ENCODE measurements around the gene THNSL1.

DNA sequence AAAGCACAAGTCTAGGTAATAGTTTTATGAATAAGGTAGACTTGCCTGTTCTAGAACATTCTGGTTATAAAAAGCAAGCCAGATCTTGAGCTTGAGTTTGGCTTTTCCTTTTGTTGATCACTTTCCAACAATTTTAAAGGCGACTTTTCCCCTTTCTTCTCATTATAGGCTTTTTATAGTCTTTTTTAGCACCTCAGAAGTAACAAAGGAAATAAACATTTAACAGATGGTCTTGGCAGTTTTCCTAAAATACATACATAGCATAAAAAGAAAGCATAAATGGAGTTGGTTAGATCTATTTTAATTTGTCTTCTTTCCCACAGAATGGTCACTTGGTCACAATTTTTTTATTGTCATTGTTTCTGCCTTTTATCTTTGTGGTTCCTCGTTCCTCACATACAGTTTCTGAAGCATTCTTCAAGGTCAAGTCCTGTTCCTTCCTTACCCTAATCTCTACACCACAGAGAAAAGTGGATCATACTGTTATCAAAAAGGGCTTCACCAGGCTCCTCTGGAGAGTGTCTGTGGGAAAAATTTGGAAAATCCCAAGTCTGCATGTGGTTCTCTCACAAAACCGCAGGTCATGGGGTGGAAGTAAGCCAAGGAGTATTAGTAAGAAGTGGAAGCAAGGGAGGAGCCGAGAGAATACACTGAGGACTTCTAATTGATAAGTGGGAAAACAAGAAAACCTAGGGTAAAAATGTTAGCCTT lies 31.3 kb downstream of the THNSL1 start:
- TF ChIP-seq, protein P1, sequence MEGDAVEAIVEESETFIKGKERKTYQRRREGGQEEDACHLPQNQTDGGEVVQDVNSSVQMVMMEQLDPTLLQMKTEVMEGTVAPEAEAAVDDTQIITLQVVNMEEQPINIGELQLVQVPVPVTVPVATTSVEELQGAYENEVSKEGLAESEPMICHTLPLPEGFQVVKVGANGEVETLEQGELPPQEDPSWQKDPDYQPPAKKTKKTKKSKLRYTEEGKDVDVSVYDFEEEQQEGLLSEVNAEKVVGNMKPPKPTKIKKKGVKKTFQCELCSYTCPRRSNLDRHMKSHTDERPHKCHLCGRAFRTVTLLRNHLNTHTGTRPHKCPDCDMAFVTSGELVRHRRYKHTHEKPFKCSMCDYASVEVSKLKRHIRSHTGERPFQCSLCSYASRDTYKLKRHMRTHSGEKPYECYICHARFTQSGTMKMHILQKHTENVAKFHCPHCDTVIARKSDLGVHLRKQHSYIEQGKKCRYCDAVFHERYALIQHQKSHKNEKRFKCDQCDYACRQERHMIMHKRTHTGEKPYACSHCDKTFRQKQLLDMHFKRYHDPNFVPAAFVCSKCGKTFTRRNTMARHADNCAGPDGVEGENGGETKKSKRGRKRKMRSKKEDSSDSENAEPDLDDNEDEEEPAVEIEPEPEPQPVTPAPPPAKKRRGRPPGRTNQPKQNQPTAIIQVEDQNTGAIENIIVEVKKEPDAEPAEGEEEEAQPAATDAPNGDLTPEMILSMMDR (conservative IDR thresholded peaks at IDR 0.05; ENCODE audit: low read length): no peak
- no peak for TF ChIP-seq EZH2phosphoT487 (IDR thresholded peaks at IDR 0.05; ENCODE audit: borderline replicate concordance, low read depth, low read length)

Data from OCI-LY7 (cell line).